Mucosa of rectum (tissue), 2 donors: ENCODE data around the gene REEP6.

Experiments used
- H3K27ac ChIP-seq, 2 donors: one replicate each; pipeline ENCODE4 v1.7.0; 2013; ENCODE audit warnings: inconsistent platforms in 2 of 2, low read depth in 2 of 2, low read length in 2 of 2
- H3K27me3 ChIP-seq, 2 donors: one replicate each; pipeline ENCODE4 v1.7.0; 2013; ENCODE audit warnings: low read length in 2 of 2; ENCODE audit not compliant: control insufficient read depth in 2 of 2, insufficient read depth in 2 of 2
- H3K36me3 ChIP-seq, 2 donors: one replicate each; pipeline ENCODE4 v1.7.0; 2013; ENCODE audit warnings: low read length in 2 of 2; ENCODE audit not compliant: control insufficient read depth in 2 of 2, insufficient read depth in 2 of 2
- H3K4me1 ChIP-seq, 2 donors: one replicate each; pipeline ENCODE4 v1.7.0; 2013; ENCODE audit warnings: low read length in 2 of 2, mild to moderate bottlenecking in 1 of 2; ENCODE audit not compliant: control insufficient read depth in 2 of 2, insufficient read depth in 2 of 2
- H3K4me3 ChIP-seq, 2 donors: one replicate each; pipeline ENCODE4 v1.7.0; 2013; ENCODE audit warnings: low read length in 2 of 2
- H3K9ac ChIP-seq, 2 donors: one replicate each; pipeline ENCODE4 v1.7.0; 2013; ENCODE audit warnings: low read length in 2 of 2, low read depth in 1 of 2, mild to moderate bottlenecking in 1 of 2
- H3K9me3 ChIP-seq, 2 donors: one replicate each; pipeline ENCODE4 v1.7.0; 2013; ENCODE audit warnings: low read length in 2 of 2; ENCODE audit not compliant: control insufficient read depth in 2 of 2
- donor health status: healthy.
- donor health status: Normal muscosa, but diverticular disease.

The REEP6 gene

GRCh38 chr19:1450735-1451731 lies 39.9 kb upstream of the REEP6 start:
- peaks cover 5 to 7% of the 10 kb centered on the region in 2 donors for H3K4me1 ChIP-seq
- no peaks in the 10 kb centered on the region for H3K36me3 ChIP-seq
- no peak overlapping the region for H3K27ac ChIP-seq
- H3K4me3 ChIP-seq = no peak overlapping the region
- H3K9ac ChIP-seq = no peak overlapping the region
- H3K27me3 ChIP-seq = peaks cover 49 to 74% of the 10 kb centered on the region in 2 donors
- H3K9me3 ChIP-seq = no peaks in the 10 kb centered on the region

- H3K9me3 ChIP-seq = no peaks in the 10 kb centered on the region
- no peak overlapping the region for H3K27ac ChIP-seq
- H3K4me3 ChIP-seq = no peak overlapping the region
- peaks cover 50 to 70% of the 10 kb centered on the region in 2 donors for H3K27me3 ChIP-seq
- H3K36me3 ChIP-seq = no peaks in the 10 kb centered on the region
- H3K9ac ChIP-seq = no peak overlapping the region
- H3K4me1 ChIP-seq = peaks cover 8 to 9% of the 10 kb centered on the region in 2 donors
Observed at GRCh38 chr19:1451916-1452801, 38.8 kb upstream of the REEP6 start.

GRCh38 chr19:1452802-1453524 lies 38.0 kb upstream of the REEP6 start:
- Histone ChIP-seq H3K36me3 (no peaks in the 10 kb centered on the region), H3K4me3 (no peak overlapping the region), H3K27me3 (peaks cover 46 to 69% of the 10 kb centered on the region in 2 donors), H3K9ac (no peak overlapping the region), H3K27ac (no peak overlapping the region), H3K4me1 (peaks cover 8 to 9% of the 10 kb centered on the region in 2 donors), H3K9me3 (no peaks in the 10 kb centered on the region)

- Histone ChIP-seq H3K27me3 (peaks cover 49 to 72% of the 10 kb centered on the region in 2 donors), H3K4me1 (peaks cover 8 to 9% of the 10 kb centered on the region in 2 donors), H3K36me3 (no peaks in the 10 kb centered on the region), H3K4me3 (no peak overlapping the region), H3K9ac (no peak overlapping the region), H3K9me3 (no peaks in the 10 kb centered on the region), H3K27ac (no peak overlapping the region)
Observed at GRCh38 chr19:1453525-1454364, 37.2 kb upstream of the REEP6 start.

GRCh38 chr19:1455002-1455335 lies 36.0 kb upstream of the REEP6 start:
- Histone ChIP-seq H3K9me3 (no peaks in the 10 kb centered on the region), H3K4me3 (no peak overlapping the region), H3K27me3 (peaks cover 46 to 68% of the 10 kb centered on the region in 2 donors), H3K27ac (no peak overlapping the region), H3K4me1 (peaks cover 8 to 9% of the 10 kb centered on the region in 2 donors), H3K9ac (no peak overlapping the region), H3K36me3 (no peaks in the 10 kb centered on the region)

GRCh38 chr19:1455336-1456120 lies 35.5 kb upstream of the REEP6 start:
- no peaks in the 10 kb centered on the region for H3K9me3 ChIP-seq
- no peak overlapping the region for H3K4me3 ChIP-seq
- H3K27me3 ChIP-seq = peaks cover 43 to 63% of the 10 kb centered on the region in 2 donors

GRCh38 chr19:1456121-1456900 lies 34.7 kb upstream of the REEP6 start:
- peaks cover 8 to 9% of the 10 kb centered on the region in 2 donors for H3K4me1 ChIP-seq
- H3K9ac ChIP-seq = no peak overlapping the region
- no peak overlapping the region for H3K4me3 ChIP-seq
- no peaks in the 10 kb centered on the region for H3K9me3 ChIP-seq
- H3K27ac ChIP-seq = no peak overlapping the region
- H3K36me3 ChIP-seq = no peaks in the 10 kb centered on the region
- H3K27me3 ChIP-seq = peaks cover 35 to 55% of the 10 kb centered on the region in 2 donors

More at GRCh38 chr19:1455336-1456120, 35.5 kb upstream of the REEP6 start:
- Histone ChIP-seq H3K27ac (no peak overlapping the region), H3K9ac (no peak overlapping the region), H3K36me3 (no peaks in the 10 kb centered on the region), H3K4me1 (peaks cover 8 to 9% of the 10 kb centered on the region in 2 donors)

GRCh38 chr19:1457031-1457739 lies 33.8 kb upstream of the REEP6 start:
- Histone ChIP-seq H3K4me3 (no peak overlapping the region), H3K27ac (no peak overlapping the region), H3K36me3 (no peaks in the 10 kb centered on the region), H3K27me3 (peaks cover 30 to 47% of the 10 kb centered on the region in 2 donors), H3K9me3 (no peaks in the 10 kb centered on the region), H3K9ac (no peak overlapping the region), H3K4me1 (peaks cover 8 to 9% of the 10 kb centered on the region in 2 donors)
